Parathyroid adenoma (tissue), 2 donors: ENCODE results near the gene SORCS3.

Source experiments
- H2AFZ ChIP-seq: fragments of 300-600 bp; sonication (generic); one replicate; pipeline ENCODE4 v1.7.0; 2017; ENCODE audit warnings: antibody characterized with exemption, mild to moderate bottlenecking
- H3K27ac ChIP-seq: fragments of 300-600 bp; sonication (generic); one replicate; pipeline ENCODE4 v1.7.0; 2017
- H3K27me3 ChIP-seq: fragments of 300-600 bp; sonication (generic); one replicate; pipeline ENCODE4 v1.7.0; 2017; ENCODE audit warnings: low read length; ENCODE audit not compliant: control insufficient read depth, insufficient read depth
- H3K36me3 ChIP-seq: fragments of 300-600 bp; sonication (generic); one replicate; pipeline ENCODE4 v1.7.0; 2017; ENCODE audit warnings: low read length; ENCODE audit not compliant: control insufficient read depth, insufficient read depth
- H3K4me1 ChIP-seq: fragments of 300-600 bp; sonication (generic); one replicate; pipeline ENCODE4 v1.7.0; 2017; ENCODE audit warnings: control low read depth
- H3K4me2 ChIP-seq: fragments of 300-600 bp; sonication (generic); one replicate; pipeline ENCODE4 v1.7.0; 2017; ENCODE audit warnings: low read length
- H3K4me3 ChIP-seq: fragments of 300-600 bp; sonication (generic); one replicate; pipeline ENCODE4 v1.7.0; 2017; ENCODE audit warnings: low read depth, low read length
- H3K79me2 ChIP-seq: fragments of 300-600 bp; sonication (generic); one replicate; pipeline ENCODE4 v1.7.0; 2017; ENCODE audit warnings: control low read depth
- H3K9ac ChIP-seq: fragments of 300-600 bp; sonication (generic); one replicate; pipeline ENCODE4 v1.7.0; 2017; ENCODE audit warnings: mild to moderate bottlenecking
- H3K9me3 ChIP-seq: fragments of 300-600 bp; sonication (generic); one replicate; pipeline ENCODE4 v1.7.0; 2017; ENCODE audit warnings: low read length; ENCODE audit not compliant: control insufficient read depth
- CTCF ChIP-seq: fragments of 300-600 bp; sonication (generic); IDR thresholded peaks from one replicate; pipeline ENCODE4 v1.7.0; 2017; ENCODE audit warnings: antibody characterized with exemption, mild to moderate bottlenecking
- donor health status: primary hyperparathyroidism.

SORCS3 gene

GRCh38 chr10:105026566-105026965 lies 385.5 kb downstream of the SORCS3 start:
- Histone ChIP-seq H3K4me2 (no peak overlapping the region), H3K27me3 (no peaks in the 10 kb centered on the region), H2AFZ (no peak overlapping the region), H3K36me3 (no peaks in the 10 kb centered on the region), H3K79me2 (no peaks in the 10 kb centered on the region), H3K4me1 (no peaks in the 10 kb centered on the region), H3K9ac (no peak overlapping the region), H3K9me3 (no peaks in the 10 kb centered on the region), H3K27ac (no peak overlapping the region), H3K4me3 (no peak overlapping the region)
- no peak for TF ChIP-seq CTCF

GRCh38 chr10:105029286-105029685 lies 388.2 kb downstream of the SORCS3 start:
- no peaks in the 10 kb centered on the region for H3K9me3 ChIP-seq
- no peak overlapping the region for H3K4me3 ChIP-seq
- H3K4me1 ChIP-seq, result no peaks in the 10 kb centered on the region
- no peak overlapping the region for H3K9ac ChIP-seq
- H3K36me3 ChIP-seq, result no peaks in the 10 kb centered on the region
- H3K4me2 ChIP-seq, result no peak overlapping the region
- no peak for TF ChIP-seq CTCF
- no peak overlapping the region for H2AFZ ChIP-seq
- no peaks in the 10 kb centered on the region for H3K27me3 ChIP-seq
- H3K79me2 ChIP-seq, result no peaks in the 10 kb centered on the region
- no peak overlapping the region for H3K27ac ChIP-seq

GRCh38 chr10:105037022-105037421 lies 395.9 kb downstream of the SORCS3 start:
- H3K4me1 ChIP-seq, result no peaks in the 10 kb centered on the region
- no peak overlapping the region for H3K4me2 ChIP-seq
- no peaks in the 10 kb centered on the region for H3K27me3 ChIP-seq
- no peak overlapping the region for H3K4me3 ChIP-seq
- H3K36me3 ChIP-seq, result no peaks in the 10 kb centered on the region
- no peak overlapping the region for H2AFZ ChIP-seq
- no peak overlapping the region for H3K27ac ChIP-seq
- H3K9me3 ChIP-seq, result no peaks in the 10 kb centered on the region
- H3K9ac ChIP-seq, result no peak overlapping the region
- no peak for TF ChIP-seq CTCF
- no peaks in the 10 kb centered on the region for H3K79me2 ChIP-seq

GRCh38 chr10:105041956-105042355 lies 400.9 kb downstream of the SORCS3 start:
- H3K27me3 ChIP-seq, result no peaks in the 10 kb centered on the region
- no peak for TF ChIP-seq CTCF

GRCh38 chr10:105042906-105043552 lies 401.9 kb downstream of the SORCS3 start:
- Histone ChIP-seq H3K9ac (no peak overlapping the region), H2AFZ (no peak overlapping the region), H3K4me1 (no peaks in the 10 kb centered on the region), H3K27ac (no peak overlapping the region), H3K79me2 (no peaks in the 10 kb centered on the region), H3K4me2 (no peak overlapping the region), H3K4me3 (no peak overlapping the region), H3K36me3 (no peaks in the 10 kb centered on the region), H3K9me3 (no peaks in the 10 kb centered on the region), H3K27me3 (no peaks in the 10 kb centered on the region)
- TF ChIP-seq CTCF, result no peak

More at GRCh38 chr10:105041956-105042355, 400.9 kb downstream of the SORCS3 start:
- H2AFZ ChIP-seq, result no peak overlapping the region
- H3K4me2 ChIP-seq, result no peak overlapping the region
- no peak overlapping the region for H3K27ac ChIP-seq
- H3K4me1 ChIP-seq, result no peaks in the 10 kb centered on the region
- H3K79me2 ChIP-seq, result no peaks in the 10 kb centered on the region
- no peaks in the 10 kb centered on the region for H3K36me3 ChIP-seq
- no peak overlapping the region for H3K4me3 ChIP-seq
- H3K9ac ChIP-seq, result no peak overlapping the region
- H3K9me3 ChIP-seq, result no peaks in the 10 kb centered on the region
